SK-N-SH (cell line): ENCODE measurements around the gene CADM1.

Experiments
- CHD2 ChIP-seq: fragments of 150-350 bp; IDR thresholded peaks from 2 replicates; pipeline ENCODE4 v1.6.1; 2018; ENCODE audit warnings: low read length; ENCODE audit not compliant: partially characterized antibody
- POLR2AphosphoS5 ChIP-seq: IDR thresholded peaks from 2 replicates; pipeline ENCODE4 v1.6.1; 2012; ENCODE audit warnings: low read depth, low read length

DNA sequence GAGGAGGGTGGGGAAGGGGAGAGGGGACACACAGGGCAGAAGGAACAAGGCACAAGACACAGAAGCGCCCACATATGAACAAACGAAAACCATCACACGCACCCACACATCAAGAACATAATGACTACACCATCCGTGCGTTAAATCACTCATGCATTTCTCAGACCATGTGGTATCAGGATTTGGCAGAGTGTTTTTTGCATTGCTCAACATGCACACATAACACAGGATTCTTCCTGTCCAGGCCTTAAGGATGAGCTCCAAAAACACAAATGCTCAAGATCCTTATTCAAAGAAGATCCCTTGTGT lies 309.5 kb downstream of the CADM1 start:
- TF ChIP-seq POLR2AphosphoS5 (no peak), CHD2 (no peak)
